GM12892 (cell line): Measurements from ENCODE around the gene MARCHF10.

Experiments
- POLR2A ChIP-seq: IDR thresholded peaks from 2 replicates; pipeline ENCODE4 v1.6.1; 2011; ENCODE audit warnings: low read depth, low read length, control low read depth
- POLR2AphosphoS5 ChIP-seq: IDR thresholded peaks from 2 replicates; pipeline ENCODE4 v1.6.1; 2011; ENCODE audit warnings: low read depth, low read length, control low read depth
- TAF1 ChIP-seq: IDR thresholded peaks from 2 replicates; pipeline ENCODE4 v1.6.1; 2011; ENCODE audit warnings: low read depth, mild to moderate bottlenecking, control low read depth, low read length, borderline replicate concordance

- TF ChIP-seq TAF1: no peak
- no peak for TF ChIP-seq POLR2A
- TF ChIP-seq POLR2AphosphoS5: no peak
These were observed 132.9 kb downstream of the MARCHF10 start for GRCh38 chr17:62675260-62675659.
